ENCODE data around the gene RPL41.
A peak's percentile ranks its signal among the peaks of the same experiment; 100 is the strongest.

Gene RPL41

DNA sequence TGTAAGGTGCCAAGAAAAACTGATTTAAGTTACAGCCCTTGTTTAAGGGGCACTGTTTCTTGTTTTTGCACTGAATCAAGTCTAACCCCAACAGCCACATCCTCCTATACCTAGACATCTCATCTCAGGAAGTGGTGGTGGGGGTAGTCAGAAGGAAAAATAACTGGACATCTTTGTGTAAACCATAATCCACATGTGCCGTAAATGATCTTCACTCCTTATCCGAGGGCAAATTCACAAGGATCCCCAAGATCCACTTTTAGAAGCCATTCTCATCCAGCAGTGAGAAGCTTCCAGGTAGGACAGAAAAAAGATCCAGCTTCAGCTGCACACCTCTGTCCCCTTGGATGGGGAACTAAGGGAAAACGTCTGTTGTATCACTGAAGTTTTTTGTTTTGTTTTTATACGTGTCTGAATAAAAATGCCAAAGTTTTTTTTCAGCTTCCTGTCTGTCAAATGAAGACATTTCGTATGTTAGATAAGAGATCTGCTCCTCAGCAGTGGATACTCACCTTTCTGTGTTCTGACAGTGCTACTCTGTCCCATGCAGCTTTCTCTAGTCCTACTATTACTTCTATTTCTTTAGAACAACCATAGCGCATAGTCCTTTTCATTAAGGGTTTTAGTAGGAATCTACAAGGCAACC lies 13.2 kb upstream of the RPL41 start:
- DNase-seq = no peak

DNA sequence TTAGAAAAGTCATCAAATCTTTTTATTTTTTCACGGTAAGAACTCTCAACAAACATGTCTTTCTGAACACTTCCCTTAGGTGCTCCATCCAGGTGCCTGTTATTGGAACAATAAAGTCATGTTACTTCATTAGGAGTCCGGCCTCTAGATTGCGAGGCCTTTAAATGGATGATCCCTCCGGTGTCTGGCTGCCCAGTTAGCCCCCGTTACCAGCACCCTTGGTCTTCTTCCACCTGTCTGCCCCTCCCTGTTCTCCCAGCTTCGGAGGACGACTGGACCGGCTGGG lies 12.7 kb upstream of the RPL41 start:
- no peak for DNase-seq

DNA sequence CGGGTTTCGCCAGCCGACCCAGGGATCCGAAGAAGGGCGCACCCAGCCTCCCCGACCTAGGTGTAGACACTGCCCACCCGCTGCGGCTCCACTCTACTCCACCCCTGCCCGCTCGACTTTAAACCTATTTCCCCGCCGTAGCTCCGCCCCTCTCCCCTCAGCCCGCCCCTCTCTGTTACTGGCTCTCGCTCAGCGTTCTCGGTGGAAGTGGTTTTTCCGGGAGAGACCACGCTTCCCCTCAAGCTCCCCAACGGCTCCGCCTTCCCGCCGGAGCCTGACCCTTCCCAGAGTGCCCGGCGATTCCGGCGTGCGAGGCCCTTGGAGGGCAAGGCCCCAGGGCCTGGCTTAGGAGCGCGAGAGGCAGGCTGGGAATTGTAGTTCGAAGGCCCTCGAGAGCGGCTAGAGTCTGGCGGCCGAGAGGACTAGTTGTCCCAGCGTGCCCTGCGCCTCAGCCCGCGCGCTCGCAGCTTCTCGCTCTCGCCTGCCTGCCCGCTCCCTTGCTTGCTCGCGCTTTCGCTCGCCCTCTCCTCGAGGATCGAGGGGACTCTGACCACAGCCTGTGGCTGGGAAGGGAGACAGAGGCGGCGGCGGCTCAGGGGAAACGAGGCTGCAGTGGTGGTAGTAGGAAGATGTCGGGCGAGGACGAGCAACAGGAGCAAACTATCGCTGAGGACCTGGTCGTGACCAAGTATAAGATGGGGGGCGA lies 12.2 kb upstream of the RPL41 start, which contains the start of gene PA2G4:
Gene PA2G4, plus strand, starts transcription at position 451 of the 706 bp plus-strand sequence. Its CDS starts 179 bp downstream, at position 630.
- peak; percentile 100 for DNase-seq

DNA sequence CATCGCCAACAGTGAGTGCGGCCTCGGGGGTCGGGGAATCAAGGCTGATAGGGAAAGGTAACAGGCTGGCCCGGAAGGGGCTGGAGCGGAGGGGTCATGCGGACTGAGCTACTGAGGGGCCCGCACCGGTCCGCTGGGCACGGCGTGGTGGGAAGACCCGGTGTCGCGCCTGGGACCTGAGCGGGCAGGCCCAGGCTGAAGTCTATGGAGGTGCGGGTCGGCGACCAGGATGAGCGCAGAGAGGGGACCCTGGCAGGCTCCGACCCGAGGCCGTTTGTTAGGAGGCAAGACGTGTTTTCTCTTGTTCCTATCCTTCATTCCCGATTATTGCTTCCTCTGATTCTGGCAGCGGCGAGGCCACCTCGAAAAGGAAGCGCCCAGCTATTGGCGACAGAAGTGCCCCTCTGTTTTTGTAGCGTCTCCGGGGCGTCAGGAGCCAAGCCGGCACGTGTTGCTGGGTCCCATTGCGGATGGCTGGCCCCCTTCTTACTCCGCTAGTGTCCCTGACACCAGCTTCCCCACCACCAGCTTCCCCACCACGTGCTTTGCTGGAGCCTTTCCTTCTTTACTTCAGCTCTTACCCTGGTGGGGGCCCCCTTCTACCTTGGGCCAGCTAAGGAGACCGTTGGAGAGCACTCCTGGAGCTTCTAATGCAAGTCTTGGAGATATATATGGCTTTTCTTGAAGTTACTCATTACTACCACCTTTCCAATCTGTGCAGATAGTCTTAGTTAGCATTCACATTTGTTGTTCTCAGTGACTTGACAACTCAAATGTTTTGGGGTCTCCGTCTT lies 11.4 kb upstream of the RPL41 start:
- peak; percentile 60 for DNase-seq

DNA sequence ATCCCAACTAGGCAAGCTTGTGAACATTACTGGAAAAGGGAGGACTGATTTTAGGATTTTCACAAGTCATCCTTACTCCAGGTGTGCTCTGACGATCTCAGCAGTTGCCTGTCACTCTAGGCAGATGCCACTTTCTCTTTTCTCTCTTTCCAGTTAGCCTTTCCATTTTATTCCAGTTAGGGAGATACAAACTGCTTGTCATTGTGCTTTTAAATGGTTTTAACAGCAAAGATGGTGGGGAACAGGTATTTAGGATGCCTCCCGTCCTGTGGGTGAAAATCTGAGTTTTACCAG lies 10.9 kb upstream of the RPL41 start:
- DNase-seq = no peak

DNA sequence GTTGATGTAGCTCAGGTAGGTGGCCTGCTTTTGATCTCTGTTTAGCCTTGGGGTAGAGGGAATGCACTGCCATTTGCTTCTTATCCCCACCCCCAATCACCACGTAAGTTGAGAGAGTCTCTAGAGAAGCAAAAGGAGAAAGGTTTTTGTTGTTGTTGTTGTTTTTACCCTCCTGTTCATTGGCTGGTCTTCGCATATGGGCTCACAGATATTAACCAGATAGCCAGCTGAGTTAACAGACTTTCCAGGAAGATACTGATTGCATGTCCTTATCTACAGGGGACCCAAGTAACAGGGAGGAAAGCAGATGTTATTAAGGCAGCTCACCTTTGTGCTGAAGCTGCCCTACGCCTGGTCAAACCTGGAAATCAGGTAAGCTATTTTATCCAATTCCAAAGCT lies 9.2 kb upstream of the RPL41 start:
- DNase-seq = no peak

GRCh38 chr12:56110571-56110970 lies 5.9 kb upstream of the RPL41 start:
- no peak for DNase-seq

DNA sequence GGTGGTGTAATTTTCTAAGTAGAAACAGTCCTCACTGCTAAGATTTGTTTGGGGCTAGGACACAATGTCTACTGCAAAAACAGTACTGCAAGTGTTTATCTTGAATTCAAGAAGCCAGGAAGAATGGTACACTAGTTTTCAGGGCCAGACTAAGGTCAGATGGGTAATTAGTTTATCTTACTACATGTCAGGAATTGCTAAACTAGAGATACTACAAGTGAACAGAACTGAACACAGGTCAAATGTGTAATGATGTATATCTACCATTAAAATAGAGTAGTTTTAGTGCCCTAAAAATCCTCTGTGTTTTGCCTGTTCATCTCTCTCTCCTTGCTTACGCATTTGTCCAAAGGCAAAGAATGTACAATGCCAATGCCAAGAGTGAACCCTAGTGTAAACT lies 2.3 kb upstream of the RPL41 start:
- DNase-seq = no peak

DNA sequence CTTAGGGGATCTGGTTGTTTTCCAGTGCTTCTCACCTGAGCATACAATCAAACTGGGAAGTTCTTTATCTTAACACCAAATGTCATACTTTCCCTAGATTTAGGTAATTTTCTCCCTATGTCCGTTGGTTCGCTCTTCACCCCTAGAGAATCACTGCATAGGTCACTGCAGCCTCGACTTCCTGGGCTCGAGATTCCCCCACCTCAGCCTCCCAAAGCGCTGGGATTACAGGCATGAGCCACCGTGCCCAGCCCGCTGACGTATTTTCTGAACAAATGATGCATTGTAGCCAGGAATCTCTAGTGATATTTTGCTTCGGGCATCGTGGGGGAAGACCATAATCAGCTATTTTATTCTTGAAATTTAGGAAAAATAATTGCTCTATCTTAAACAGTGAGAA lies 1.1 kb upstream of the RPL41 start:
- peak; percentile 64 for DNase-seq

DNA sequence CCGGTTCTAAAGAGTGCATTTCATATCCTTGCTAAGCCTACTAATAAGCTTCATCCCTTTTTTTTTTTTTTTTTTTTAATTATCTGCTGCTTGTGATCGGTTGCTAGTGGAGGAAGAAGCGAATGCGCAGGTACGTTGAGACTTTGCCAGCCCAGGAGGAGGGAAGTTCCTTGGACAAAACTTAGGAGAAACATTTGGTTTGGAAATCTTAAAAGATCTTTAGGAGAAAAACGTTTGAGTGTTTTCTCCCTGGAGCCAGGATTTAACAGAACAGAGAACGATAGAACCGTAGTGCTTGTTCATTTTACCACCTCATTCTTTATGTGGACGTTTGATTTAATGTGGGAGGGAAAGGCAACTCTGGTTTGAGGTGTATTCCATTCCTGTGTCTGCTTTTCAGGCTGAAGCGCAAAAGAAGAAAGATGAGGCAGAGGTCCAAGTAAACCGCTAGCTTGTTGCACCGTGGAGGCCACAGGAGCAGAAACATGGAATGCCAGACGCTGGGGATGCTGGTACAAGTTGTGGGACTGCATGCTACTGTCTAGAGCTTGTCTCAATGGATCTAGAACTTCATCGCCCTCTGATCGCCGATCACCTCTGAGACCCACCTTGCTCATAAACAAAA lies 761 bp downstream of the RPL41 start:
- DNase-seq = peak; percentile 50

- DNase-seq = peak; percentile 100
Measured at GRCh38 chr12:56117778-56118687, 1.6 kb downstream of the RPL41 start, which contains the start of gene ZC3H10. Gene ZC3H10 (plus strand): TSS chr12:56118266. CDS start chr12:56120563, 2,297 bp downstream.

GRCh38 chr12:56118688-56119357 lies 2.4 kb downstream of the RPL41 start:
- DNase-seq = peak; percentile 57

DNA sequence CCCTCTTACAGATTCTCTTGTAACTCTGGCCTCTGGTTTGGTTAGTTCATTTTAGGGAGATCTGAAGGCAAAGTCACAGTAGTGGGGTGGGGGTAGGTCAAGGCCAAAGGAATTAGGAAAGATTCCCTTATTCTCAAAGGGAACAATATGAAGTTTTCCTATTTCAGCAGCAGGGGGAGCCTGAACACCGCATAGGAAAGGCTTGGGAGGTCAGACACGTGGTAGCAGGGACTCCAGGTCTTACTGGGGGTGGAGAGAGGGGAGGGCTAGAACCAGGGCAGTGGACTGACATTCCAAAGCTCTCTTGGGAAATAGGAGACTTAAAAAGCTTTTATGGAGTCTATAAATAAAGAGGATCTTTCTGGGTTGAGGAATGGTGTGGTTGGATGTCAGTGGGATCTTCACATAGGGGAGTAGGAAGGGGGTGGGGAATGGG lies 2.9 kb downstream of the RPL41 start:
- DNase-seq = peak; percentile 95

- no peak for DNase-seq
Measured at GRCh38 chr12:56120158-56120846, 3.9 kb downstream of the RPL41 start.

DNA sequence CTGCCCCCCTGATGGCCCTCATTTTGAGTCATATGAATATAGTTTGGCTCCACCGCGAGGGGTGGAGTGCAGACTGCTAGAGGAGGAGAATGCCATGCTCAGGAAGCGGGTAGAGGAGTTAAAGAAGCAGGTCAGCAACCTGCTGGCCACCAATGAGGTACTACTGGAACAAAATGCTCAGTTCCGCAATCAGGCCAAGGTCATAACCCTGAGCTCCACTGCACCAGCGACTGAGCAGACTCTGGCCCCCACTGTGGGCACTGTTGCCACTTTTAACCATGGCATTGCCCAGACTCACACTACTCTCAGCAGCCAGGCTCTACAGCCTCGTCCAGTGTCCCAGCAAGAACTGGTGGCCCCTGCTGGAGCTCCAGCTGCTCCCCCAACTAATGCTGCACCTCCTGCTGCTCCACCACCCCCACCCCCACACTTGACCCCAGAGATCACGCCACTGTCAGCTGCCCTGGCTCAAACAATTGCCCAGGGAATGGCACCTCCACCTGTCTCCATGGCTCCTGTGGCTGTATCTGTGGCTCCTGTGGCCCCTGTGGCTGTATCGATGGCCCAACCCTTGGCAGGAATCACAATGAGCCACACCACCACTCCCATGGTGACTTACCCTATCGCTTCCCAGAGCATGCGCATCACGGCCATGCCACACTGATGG lies 4.9 kb downstream of the RPL41 start:
- DNase-seq = no peak

- DNase-seq = peak; percentile 94
Measured at GRCh38 chr12:56122637-56123036, 6.2 kb downstream of the RPL41 start.

GRCh38 chr12:56124133-56124532 lies 7.7 kb downstream of the RPL41 start:
- no peak for DNase-seq

DNA sequence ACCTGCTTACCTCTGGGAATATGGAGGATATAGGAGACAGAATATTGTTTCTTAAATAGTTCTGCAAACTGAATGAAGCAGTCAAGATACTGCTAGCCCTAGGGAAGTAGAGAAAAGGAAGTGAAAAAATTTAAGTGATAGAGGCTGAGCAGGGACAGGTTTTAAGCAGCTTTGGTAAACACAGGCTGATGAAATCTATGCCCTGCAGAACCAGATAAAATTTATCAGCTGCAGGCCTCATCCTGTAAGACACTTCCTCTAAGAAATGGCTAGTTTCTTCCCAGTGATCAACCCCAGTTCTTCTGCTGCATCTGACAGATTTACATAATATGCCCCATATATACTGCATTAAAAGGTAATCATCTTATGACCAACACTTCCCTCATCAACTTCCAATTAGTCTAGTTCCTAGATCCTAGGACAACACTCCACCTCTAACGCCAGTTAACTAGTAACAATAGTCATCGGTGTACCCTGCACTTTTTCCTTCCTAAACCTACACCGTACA lies 10.4 kb downstream of the RPL41 start:
- DNase-seq = no peak

GRCh38 chr12:56127485-56127887 lies 11.1 kb downstream of the RPL41 start:
- DNase-seq = no peak

GRCh38 chr12:56127888-56128669 lies 11.6 kb downstream of the RPL41 start, which contains the start of gene ESYT1:
Gene ESYT1 (plus strand): TSS chr12:56128267. CDS start chr12:56128320, 53 bp downstream.
- DNase-seq = peak; percentile 100

Data from DMS53 (cell line).